Endothelial cell of umbilical vein (primary cell): ENCODE results near the gene MORC1. TPM values are rescaled to one million over a fixed set of nuclear protein-coding genes. Genes with fewer than 3 reads are reported as not detected.

ENCODE experiments used
- BruUV-seq: library from RNA; stranded (reverse); fragments of 400-500 nt; replicated peaks from 2 replicates; lab custom pipeline; 2021; lab: Mats Ljungman, UMichigan
- CTCF ChIA-PET: fragments of 300-600, 350-600 bp; sonication (Branson Sonifier 250); formaldehyde crosslinking; loops from one replicate; lab custom pipeline; 2021; ENCODE audit warnings: antibody characterized with exemption, inconsistent platforms; lab: Charles Lee
- POLR2A ChIA-PET: fragments of 300-600, 350-600 bp; sonication (Branson Sonifier 250); formaldehyde crosslinking; loops from one replicate; lab custom pipeline; 2021; ENCODE audit warnings: antibody characterized with exemption, inconsistent platforms; lab: Charles Lee
- DNase-seq: peaks from one replicate; pipeline ENCODE4 v3.0.0-alpha.2; 2011; ENCODE audit warnings: low read depth, low spot score
- FAIRE-seq: peaks from 2 replicates; lab custom pipeline; 2011; peaks lifted over from hg19 to GRCh38; lab: Jason Lieb, UNC
- H2AFZ ChIP-seq: 2 replicates; pipeline ENCODE4 v1.6.0; 2012; ENCODE audit warnings: low read depth, low read length, control low read depth, inconsistent platforms
- H3K27ac ChIP-seq: 2 replicates; pipeline ENCODE4 v1.5.1; 2011; ENCODE audit warnings: low read depth, mild to moderate bottlenecking, control low read depth, low read length, moderate library complexity; ENCODE audit not compliant: insufficient read depth
- H3K27me3 ChIP-seq, 2 experiments: 2 replicates each; pipeline versions ENCODE4 v1.6.0 to v1.6.1; 2011; ENCODE audit warnings: low read length in 2 of 2, mixed read lengths in 1 of 2; ENCODE audit not compliant: control insufficient read depth in 2 of 2, insufficient read depth in 2 of 2
- H3K36me3 ChIP-seq, 2 experiments: 2 replicates in 1 of 2; 3 replicates in 1 of 2; pipeline ENCODE4 v1.5.1; 2011; ENCODE audit warnings: low read length in 2 of 2, mild to moderate bottlenecking in 1 of 2, moderate library complexity in 1 of 2; ENCODE audit not compliant: control insufficient read depth in 2 of 2, insufficient read depth in 2 of 2; ENCODE audit errors: extremely low read depth in 1 of 2
- H3K4me1 ChIP-seq: 3 replicates; pipeline ENCODE4 v1.5.1; 2011; ENCODE audit warnings: mild to moderate bottlenecking, low read length; ENCODE audit not compliant: control insufficient read depth, insufficient read depth; ENCODE audit errors: extremely low read depth
- H3K4me2 ChIP-seq: 2 replicates; pipeline ENCODE4 v1.6.1; 2011; ENCODE audit warnings: low read length, control low read depth, mixed read lengths; ENCODE audit not compliant: insufficient read depth
- H3K4me3 ChIP-seq, 3 experiments: fragments of 200-600 bp in 1 of 3; sonication (generic), shearing (Covaris generic) in 1 of 3; replicated peaks in 1 of 3; 2 replicates each; pipeline ENCODE4 v1.5.1; 2011 to 2016; ENCODE audit warnings: control low read depth in 3 of 3, low read length in 3 of 3, mild to moderate bottlenecking in 2 of 3, inconsistent platforms in 1 of 3, low read depth in 1 of 3, moderate library complexity in 1 of 3; ENCODE audit not compliant: insufficient read depth in 1 of 3
- H3K79me2 ChIP-seq: 2 replicates; pipeline ENCODE4 v1.6.0; 2012; ENCODE audit warnings: low read length, inconsistent platforms; ENCODE audit not compliant: control insufficient read depth, insufficient read depth
- H3K9ac ChIP-seq: replicated peaks from 2 replicates; pipeline ENCODE3; 2011; ENCODE audit warnings: low read length, control low read depth; ENCODE audit not compliant: insufficient read depth; ENCODE audit errors: extremely low read depth
- H3K9me1 ChIP-seq: replicated peaks from 3 replicates; pipeline ENCODE4 v1.6.0; 2011; ENCODE audit warnings: mild to moderate bottlenecking, low read length; ENCODE audit not compliant: control insufficient read depth, insufficient read depth; ENCODE audit errors: extremely low read depth
- H3K9me3 ChIP-seq: replicated peaks from 2 replicates; pipeline ENCODE4 v1.5.1; 2012; ENCODE audit warnings: low read length, inconsistent platforms; ENCODE audit not compliant: control insufficient read depth, insufficient read depth
- H4K20me1 ChIP-seq: replicated peaks from 2 replicates; pipeline ENCODE3; 2011; ENCODE audit warnings: mild to moderate bottlenecking, low read length; ENCODE audit not compliant: control insufficient read depth, insufficient read depth; ENCODE audit errors: extremely low read depth
- CTCF ChIP-seq, 2 donors: IDR thresholded peaks; 1 replicate in 1 of 2; 2 replicates in 1 of 2; pipeline ENCODE4 v1.5.1; 2011; ENCODE audit warnings: low read length in 2 of 2, mild to moderate bottlenecking in 2 of 2, moderate library complexity in 2 of 2, control low read depth in 1 of 2, inconsistent platforms in 1 of 2, low read depth in 1 of 2; ENCODE audit not compliant: insufficient read depth in 1 of 2; ENCODE audit errors: extremely low read depth in 1 of 2
- EZH2 ChIP-seq: IDR thresholded peaks from 2 replicates; pipeline ENCODE4 v1.6.1; 2012; ENCODE audit warnings: borderline replicate concordance, low read depth, mild to moderate bottlenecking, moderate library complexity, low read length, inconsistent platforms; ENCODE audit not compliant: severe bottlenecking
- JUN ChIP-seq: IDR thresholded peaks from 2 replicates; pipeline ENCODE4 v1.6.1; 2011; ENCODE audit warnings: borderline replicate concordance, low read depth; ENCODE audit not compliant: insufficient read length, insufficient read depth
- MAX ChIP-seq: IDR thresholded peaks from 2 replicates; pipeline ENCODE4 v1.6.1; 2011; ENCODE audit not compliant: insufficient read depth, insufficient read length
- MYC ChIP-seq: IDR thresholded peaks from one replicate; pipeline ENCODE4 v1.6.1; 2011; ENCODE audit warnings: mild to moderate bottlenecking, low read depth, low read length
- POLR2A ChIP-seq: IDR thresholded peaks from 2 replicates; pipeline ENCODE4 v1.6.1; 2012; ENCODE audit warnings: low read depth, mild to moderate bottlenecking, control low read depth, low read length
- POLR2AphosphoS5 ChIP-seq: IDR thresholded peaks from 2 replicates; pipeline ENCODE4 v1.6.1; 2012; ENCODE audit warnings: low read depth, mild to moderate bottlenecking, control low read depth, low read length, moderate library complexity; ENCODE audit not compliant: insufficient read depth
- dilution Hi-C: fragments of 300-500 bp; cut with MboI; formaldehyde crosslinking; loops from one replicate; pipeline ENCODE4 v1.15.0; 2019; ENCODE audit warnings: low sequenced_read_pairs; ENCODE audit not compliant: extremely low pct_ligation_motif_present
- intact Hi-C: fragments of 100-400 bp; cut with micrococcal nuclease; formaldehyde crosslinking; loops from one replicate; pipeline ENCODE4 v1.10.0; 2022
- polyA plus RNA-seq, 4 experiments: library from polyadenylated mRNA; depleted of rRNA in 3 of 4; stranded (reverse) in 3 of 4; unstranded in 1 of 4; fragments of >200 nt; gene quantifications; 2 replicates each; pipeline versions ENCODE4 v1.2.1 to v1.2.3, GENCODE V29; 2011 to 2012; ENCODE audit warnings: missing spikeins in 1 of 4
- total RNA-seq: library from RNA; stranded (reverse); gene quantifications from 2 replicates; pipeline ENCODE4 v1.2.3, GENCODE V29; 2021

The MORC1 gene
- total and polyA plus RNA-seq, 2 donors (not counting 3 experiments of a cell fraction or from before 2014, with no cell fraction given): not detected

- no peak for DNase-seq
- Histone ChIP-seq H3K4me2 (no peak overlapping the region), H3K4me1 (no peaks in the 10 kb centered on the region), H3K4me3 (no peak overlapping the region), H3K36me3 (no peaks in the 10 kb centered on the region), H3K9me3 (no peaks in the 10 kb centered on the region), H3K9ac (no peak overlapping the region), H3K79me2 (no peaks in the 10 kb centered on the region), H3K27me3 (no peaks in the 10 kb centered on the region), H3K9me1 (no peaks in the 10 kb centered on the region), H2AFZ (no peak overlapping the region), H4K20me1 (no peaks in the 10 kb centered on the region), H3K27ac (no peak overlapping the region)
- no TSS peak for BruUV-seq
- no peak for TF ChIP-seq CTCF (IDR thresholded peaks at IDR 0.05; ENCODE audit: extremely low read depth in 1 of 2, insufficient read depth in 1 of 2, low read depth in 1 of 2, low read length in 2 of 2)
- no peak for TF ChIP-seq EZH2
- no peak for TF ChIP-seq POLR2AphosphoS5
- TF ChIP-seq MYC: no peak
- ChIA-PET POLR2A (no interaction called here), CTCF (no interaction called here)
- no peak for FAIRE-seq
- intact Hi-C loops: no loop called here
- dilution Hi-C loops: no loop called here
These were observed 119.5 kb downstream of the MORC1 start for GRCh38 chr3:108998436-108998835.

GRCh38 chr3:108985844-108986243 is 132.1 kb downstream of the MORC1 start:
- POLR2A ChIA-PET: no interaction called here

More at GRCh38 chr3:108985844-108986243, 132.1 kb downstream of the MORC1 start:
- Histone ChIP-seq H3K27ac (no peak overlapping the region), H3K27me3 (no peaks in the 10 kb centered on the region), H4K20me1 (no peaks in the 10 kb centered on the region), H3K79me2 (no peaks in the 10 kb centered on the region), H3K4me1 (no peaks in the 10 kb centered on the region), H3K4me3 (no peak overlapping the region), H2AFZ (no peak overlapping the region), H3K4me2 (no peak overlapping the region), H3K36me3 (no peaks in the 10 kb centered on the region), H3K9me1 (no peaks in the 10 kb centered on the region), H3K9ac (no peak overlapping the region), H3K9me3 (no peaks in the 10 kb centered on the region)
- intact Hi-C loops (no loop called here), dilution Hi-C loops (no loop called here)
- no TSS peak for BruUV-seq
- no peak for FAIRE-seq
- CTCF ChIA-PET: no interaction called here
- DNase-seq: no peak
- TF ChIP-seq JUN (no peak), POLR2A (no peak), MAX (no peak), POLR2AphosphoS5 (no peak)
